ENCODE data around the gene EEFSEC. TPM values are rescaled to one million over a fixed set of nuclear protein-coding genes. Genes with fewer than 3 reads are reported as not detected.

The EEFSEC gene
- total RNA-seq, 2 donors from 2014 or later, result 15.7 to 18.0 TPM

- peak overlapping the region in 1 of 2 donors; percentile 54 for H3K27ac ChIP-seq
- H3K9me3 ChIP-seq, result peaks cover 0 to 11% of the 10 kb centered on the region in 2 donors
- peak; percentile 26 for DNase-seq (ENCODE audit: low spot score)
- no peaks in the 10 kb centered on the region for H3K36me3 ChIP-seq
- H3K4me1 ChIP-seq, result peaks cover 0 to 37% of the 10 kb centered on the region in 2 donors
- no peaks in the 10 kb centered on the region for H3K27me3 ChIP-seq
- H3K4me3 ChIP-seq, result no peak overlapping the region
- TF ChIP-seq CTCF (IDR thresholded peaks at IDR 0.05), result no peak
Measured at GRCh38 chr3:128294999-128295468, 141.8 kb downstream of the EEFSEC start.

GRCh38 chr3:128296469-128297251 lies 143.4 kb downstream of the EEFSEC start:
- no peak for TF ChIP-seq CTCF (IDR thresholded peaks at IDR 0.05)
- DNase-seq (ENCODE audit: low spot score), result peak; percentile 56
- H3K4me3 ChIP-seq, result no peak overlapping the region
- no peaks in the 10 kb centered on the region for H3K9me3 ChIP-seq
- H3K27ac ChIP-seq, result peak overlapping the region; percentile 70 to 77
- no peaks in the 10 kb centered on the region for H3K27me3 ChIP-seq
- H3K4me1 ChIP-seq, result peaks cover 0 to 37% of the 10 kb centered on the region in 2 donors
- H3K36me3 ChIP-seq, result no peaks in the 10 kb centered on the region

- Histone ChIP-seq H3K9me3 (no peaks in the 10 kb centered on the region), H3K27ac (peak overlapping the region; percentile 70 to 77), H3K4me1 (peaks cover 0 to 37% of the 10 kb centered on the region in 2 donors), H3K27me3 (no peaks in the 10 kb centered on the region), H3K4me3 (no peak overlapping the region), H3K36me3 (no peaks in the 10 kb centered on the region)
- TF ChIP-seq CTCF (IDR thresholded peaks at IDR 0.05), result no peak
- DNase-seq (ENCODE audit: low spot score), result peak; percentile 59
Measured at GRCh38 chr3:128297401-128298138, 144.3 kb downstream of the EEFSEC start.

GRCh38 chr3:128301186-128302023 lies 148.1 kb downstream of the EEFSEC start:
- no peaks in the 10 kb centered on the region for H3K27me3 ChIP-seq
- H3K36me3 ChIP-seq, result peaks cover 4% of the 10 kb centered on the region
- H3K4me1 ChIP-seq, result peaks cover 0 to 18% of the 10 kb centered on the region in 2 donors
- no peaks in the 10 kb centered on the region for H3K9me3 ChIP-seq
- H3K4me3 ChIP-seq, result no peak overlapping the region
- no peak for TF ChIP-seq CTCF (IDR thresholded peaks at IDR 0.05)
- no peak overlapping the region for H3K27ac ChIP-seq
- DNase-seq (ENCODE audit: low spot score), result peak; percentile 50

- no peak for TF ChIP-seq CTCF (IDR thresholded peaks at IDR 0.05)
- peaks cover 4% of the 10 kb centered on the region for H3K36me3 ChIP-seq
Measured at GRCh38 chr3:128306481-128306880, 153.2 kb downstream of the EEFSEC start.

More at GRCh38 chr3:128306481-128306880, 153.2 kb downstream of the EEFSEC start:
- no peak overlapping the region for H3K27ac ChIP-seq
- no peak for DNase-seq (ENCODE audit: low spot score)
- peaks cover 0 to 38% of the 10 kb centered on the region in 2 donors for H3K4me1 ChIP-seq
- H3K27me3 ChIP-seq, result no peaks in the 10 kb centered on the region
- no peak overlapping the region for H3K4me3 ChIP-seq
- no peaks in the 10 kb centered on the region for H3K9me3 ChIP-seq
